Activated CD4-positive, alpha-beta memory T cell treated with anti-CD3 and anti-CD28 coated beads for 36 hours (primary cell): Measurements from ENCODE around the gene CZIB. TPM values are rescaled to one million over a fixed set of nuclear protein-coding genes. Genes with fewer than 3 reads are reported as not detected.
"Not testable (repeated sequence)": the region's sequence is repeated elsewhere in the genome, so short reads cannot be mapped to it uniquely, and the experiment has no call there.

ENCODE experiments used
- CTCF ChIA-PET: fragments of 350-600 bp; sonication (Branson Sonifier 250); formaldehyde crosslinking; loops from one replicate; lab custom pipeline; 2021; ENCODE audit warnings: antibody characterized with exemption, inconsistent platforms; lab: Charles Lee
- POLR2A ChIA-PET: fragments of 350-600 bp; sonication (Branson Sonifier 250); formaldehyde crosslinking; loops from one replicate; lab custom pipeline; 2021; ENCODE audit warnings: antibody characterized with exemption; lab: Charles Lee
- DNase-seq: peaks from one replicate; pipeline ENCODE4 v3.0.0-alpha.2; 2020
- H3K27ac Mint-ChIP-seq: one replicate; pipeline ENCODE4 v1.8.0; 2021; ENCODE audit warnings: mixed read lengths
- H3K27me3 Mint-ChIP-seq: one replicate; pipeline ENCODE4 v1.8.0; 2021; ENCODE audit warnings: mixed read lengths
- H3K36me3 Mint-ChIP-seq: one replicate; pipeline ENCODE4 v1.8.0; 2021; ENCODE audit warnings: mixed read lengths
- H3K4me1 Mint-ChIP-seq: one replicate; pipeline ENCODE4 v1.8.0; 2021; ENCODE audit warnings: low read depth, mixed read lengths
- H3K4me3 Mint-ChIP-seq: one replicate; pipeline ENCODE4 v1.8.0; 2021; ENCODE audit warnings: mild to moderate bottlenecking, mixed read lengths
- H3K9me3 Mint-ChIP-seq: one replicate; pipeline ENCODE4 v1.8.0; 2021; ENCODE audit warnings: mixed read lengths
- intact Hi-C: fragments of 100-400 bp; cut with micrococcal nuclease; formaldehyde crosslinking; loops from one replicate; pipeline ENCODE4 v1.15.1; 2023
- total RNA-seq, 2 experiments: library from RNA; stranded (reverse); gene quantifications; one replicate each; pipeline ENCODE4 v1.2.3, GENCODE V29; 2021

Gene CZIB
- total RNA-seq, 2 experiments from 2014 or later = 34.0 to 37.4 TPM

DNA sequence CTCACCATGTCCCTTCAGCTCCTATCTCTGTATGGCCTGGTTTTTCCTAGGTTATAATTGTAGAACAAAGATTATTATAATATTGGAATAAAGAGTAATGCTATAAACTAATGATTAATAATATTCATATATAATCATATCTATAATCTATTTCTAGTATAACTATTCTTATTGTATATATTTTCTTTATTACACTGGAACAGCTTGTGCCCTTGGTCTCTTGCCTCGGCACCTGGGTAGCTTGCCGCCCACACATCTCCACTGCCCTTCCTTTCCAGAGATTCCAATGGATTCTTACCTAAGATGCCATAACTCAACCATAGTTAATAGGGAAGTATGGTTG is 34.5 kb downstream of the CZIB start:
- H3K36me3 Mint-ChIP-seq, DNase-seq, H3K27ac Mint-ChIP-seq, H3K9me3 Mint-ChIP-seq, H3K4me3 Mint-ChIP-seq, H3K4me1 Mint-ChIP-seq, H3K27me3 Mint-ChIP-seq, POLR2A ChIA-PET: not testable (repeated sequence)
- CTCF ChIA-PET = interaction anchor here (0.7 to 1.8 kb wide), 9 partner anchors 8 to 484 kb away, joined by 3 to 16 read pairs (median 4); partner anchors contain the start of genes CPT2 and ZYG11A
- intact Hi-C loops = loop anchor here (2.0 to 10.0 kb wide), 2 partner anchors 171 to 483 kb away; no protein-coding TSS in a partner anchor

- Mint-ChIP-seq H3K27ac (no peak overlapping the region), H3K36me3 (no peaks in the 10 kb centered on the region), H3K9me3 (no peaks in the 10 kb centered on the region), H3K4me1 (no peaks in the 10 kb centered on the region), H3K4me3 (no peak overlapping the region), H3K27me3 (peaks cover 7% of the 10 kb centered on the region)
- DNase-seq = no peak
- CTCF ChIA-PET = interaction anchor here (0.7 to 4.7 kb wide), 15 partner anchors 9 to 340 kb away, joined by 3 to 40 read pairs (median 4); partner anchors contain the start of genes CPT2, CZIB and ECHDC2
- POLR2A ChIA-PET = no interaction called here
- intact Hi-C loops = loop anchor here (10.0 kb wide), 1 partner anchor 169 kb away; no protein-coding TSS in a partner anchor
Measured at GRCh38 chr1:53183095-53183990, 37.1 kb downstream of the CZIB start.

GRCh38 chr1:53182716-53183094 is 37.7 kb downstream of the CZIB start:
- Mint-ChIP-seq H3K27me3 (peaks cover 7% of the 10 kb centered on the region), H3K4me1 (no peaks in the 10 kb centered on the region), H3K36me3 (no peaks in the 10 kb centered on the region), H3K4me3 (no peak overlapping the region), H3K27ac (no peak overlapping the region), H3K9me3 (no peaks in the 10 kb centered on the region)
- POLR2A ChIA-PET = no interaction called here
- intact Hi-C loops = loop anchor here (1.0 to 10.0 kb wide), 2 partner anchors 168 to 277 kb away; no protein-coding TSS in a partner anchor
- DNase-seq = no peak
- CTCF ChIA-PET = interaction anchor here (0.7 to 4.7 kb wide), 17 partner anchors 8 to 339 kb away, joined by 3 to 40 read pairs (median 4); partner anchors contain the start of genes CPT2 and CZIB

- no peak overlapping the region for H3K4me3 Mint-ChIP-seq
- ChIA-PET CTCF (interaction anchor here (0.7 to 4.7 kb wide), 19 partner anchors 8 to 489 kb away, joined by 3 to 40 read pairs (median 4); partner anchors contain the start of gene CPT2), POLR2A (no interaction called here)
- H3K36me3 Mint-ChIP-seq = no peaks in the 10 kb centered on the region
- no peaks in the 10 kb centered on the region for H3K9me3 Mint-ChIP-seq
- intact Hi-C loops = loop anchor here (1.0 to 10.0 kb wide), 2 partner anchors 167 to 277 kb away; no protein-coding TSS in a partner anchor
- no peaks in the 10 kb centered on the region for H3K4me1 Mint-ChIP-seq
- peak; percentile 89 for DNase-seq
- H3K27ac Mint-ChIP-seq = no peak overlapping the region
- peaks cover 11% of the 10 kb centered on the region for H3K27me3 Mint-ChIP-seq
Measured at GRCh38 chr1:53182111-53182593, 38.3 kb downstream of the CZIB start.

DNA sequence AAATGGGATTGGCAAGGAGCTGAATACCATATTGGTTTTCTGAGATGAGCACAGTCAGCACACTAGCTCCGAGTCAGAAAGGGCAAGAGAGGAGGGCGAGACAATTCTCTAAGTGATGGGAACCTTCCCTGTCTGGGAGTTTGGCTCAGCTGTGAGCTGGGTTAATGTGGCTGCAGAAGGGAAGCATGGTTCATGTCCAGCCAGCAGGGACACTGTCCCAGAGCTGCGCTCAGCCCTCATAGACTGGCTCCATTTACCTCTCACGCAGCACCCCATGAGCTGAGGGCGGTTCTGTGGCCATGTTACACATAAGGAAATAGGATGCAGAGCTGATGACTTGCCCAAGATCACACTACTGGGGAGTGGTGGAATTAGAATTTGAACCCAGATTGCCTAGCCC is 39.5 kb downstream of the CZIB start:
- intact Hi-C loops = loop anchor here (10.0 kb wide), 1 partner anchor 166 kb away; no protein-coding TSS in a partner anchor
- no peak overlapping the region for H3K4me3 Mint-ChIP-seq
- POLR2A ChIA-PET = no interaction called here
- CTCF ChIA-PET = interaction anchor here (0.6 to 4.7 kb wide), 12 partner anchors 9 to 454 kb away, joined by 3 to 40 read pairs (median 3); partner anchors contain the start of genes CPT2 and ECHDC2
- H3K9me3 Mint-ChIP-seq = no peaks in the 10 kb centered on the region
- no peak for DNase-seq
- no peak overlapping the region for H3K27ac Mint-ChIP-seq
- no peaks in the 10 kb centered on the region for H3K36me3 Mint-ChIP-seq
- H3K4me1 Mint-ChIP-seq = no peaks in the 10 kb centered on the region
- peaks cover 13% of the 10 kb centered on the region for H3K27me3 Mint-ChIP-seq

GRCh38 chr1:53180226-53180625 is 40.2 kb downstream of the CZIB start:
- H3K27ac Mint-ChIP-seq = no peak overlapping the region
- no peaks in the 10 kb centered on the region for H3K36me3 Mint-ChIP-seq
- DNase-seq = no peak
- no peaks in the 10 kb centered on the region for H3K9me3 Mint-ChIP-seq
- POLR2A ChIA-PET = no interaction called here
- CTCF ChIA-PET = interaction anchor here (0.6 to 4.7 kb wide), 7 partner anchors 15 to 453 kb away, joined by 3 to 40 read pairs (median 3); partner anchors contain the start of genes CPT2 and ECHDC2
- H3K4me1 Mint-ChIP-seq = no peaks in the 10 kb centered on the region
- intact Hi-C loops = loop anchor here (10.0 kb wide), 1 partner anchor 165 kb away; no protein-coding TSS in a partner anchor
- peaks cover 18% of the 10 kb centered on the region for H3K27me3 Mint-ChIP-seq
- no peak overlapping the region for H3K4me3 Mint-ChIP-seq

GRCh38 chr1:53176452-53177208 is 43.8 kb downstream of the CZIB start:
- H3K9me3 Mint-ChIP-seq = no peaks in the 10 kb centered on the region
- peaks cover 29% of the 10 kb centered on the region for H3K27me3 Mint-ChIP-seq
- H3K4me1 Mint-ChIP-seq = peaks cover 4% of the 10 kb centered on the region
- H3K36me3 Mint-ChIP-seq = no peaks in the 10 kb centered on the region
- no peak overlapping the region for H3K27ac Mint-ChIP-seq
- no peak for DNase-seq
- H3K4me3 Mint-ChIP-seq = no peak overlapping the region
- CTCF ChIA-PET = interaction anchor here (2.2 kb wide), 1 partner anchor 9 kb away, joined by 7 read pairs; no protein-coding TSS in a partner anchor
- POLR2A ChIA-PET = no interaction called here
- intact Hi-C loops = no loop called here

- intact Hi-C loops = no loop called here
- H3K27ac Mint-ChIP-seq = no peak overlapping the region
- H3K4me1 Mint-ChIP-seq = peaks cover 4% of the 10 kb centered on the region
- POLR2A ChIA-PET = no interaction called here
- H3K9me3 Mint-ChIP-seq = no peaks in the 10 kb centered on the region
- H3K4me3 Mint-ChIP-seq = no peak overlapping the region
- H3K36me3 Mint-ChIP-seq = no peaks in the 10 kb centered on the region
- H3K27me3 Mint-ChIP-seq = peaks cover 24% of the 10 kb centered on the region
- DNase-seq = no peak
- CTCF ChIA-PET = interaction anchor here (2.2 kb wide), 1 partner anchor 11 kb away, joined by 7 read pairs; no protein-coding TSS in a partner anchor
Measured at GRCh38 chr1:53174971-53175913, 45.2 kb downstream of the CZIB start.

- no peak for DNase-seq
- intact Hi-C loops = no loop called here
- ChIA-PET POLR2A (no interaction called here), CTCF (no interaction called here)
- H3K4me1 Mint-ChIP-seq = peaks cover 4% of the 10 kb centered on the region
- no peaks in the 10 kb centered on the region for H3K36me3 Mint-ChIP-seq
- H3K27me3 Mint-ChIP-seq = peaks cover 22% of the 10 kb centered on the region
- no peaks in the 10 kb centered on the region for H3K9me3 Mint-ChIP-seq
- no peak overlapping the region for H3K27ac Mint-ChIP-seq
- no peak overlapping the region for H3K4me3 Mint-ChIP-seq
Measured at GRCh38 chr1:53172426-53173128, 47.9 kb downstream of the CZIB start.

DNA sequence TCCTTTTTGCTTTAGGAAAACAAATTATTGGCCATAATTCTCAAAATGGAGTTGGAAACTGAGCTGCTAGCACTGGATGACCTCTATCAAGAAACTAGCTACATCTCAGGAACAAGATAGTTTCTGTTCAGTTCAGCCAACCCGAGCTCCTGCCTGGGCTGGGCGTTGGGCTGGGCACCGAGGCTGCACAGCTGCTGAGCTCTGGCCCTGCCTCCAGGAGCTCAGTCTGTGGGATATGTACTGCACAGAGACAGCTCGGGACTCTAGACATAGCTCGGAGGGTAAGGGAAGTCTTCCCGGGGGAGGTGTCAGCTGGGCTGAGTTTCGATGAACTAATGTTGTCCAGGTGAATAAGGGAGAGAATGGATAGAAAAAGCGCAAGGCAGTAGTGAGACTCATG is 53.5 kb downstream of the CZIB start:
- no peak overlapping the region for H3K4me3 Mint-ChIP-seq
- peaks cover 11% of the 10 kb centered on the region for H3K27me3 Mint-ChIP-seq
- H3K36me3 Mint-ChIP-seq = no peaks in the 10 kb centered on the region
- intact Hi-C loops = no loop called here
- ChIA-PET POLR2A (interaction anchor here (0.6 kb wide), 1 partner anchor 215 kb away, joined by 3 read pairs; no protein-coding TSS in a partner anchor), CTCF (interaction anchor here (1.6 kb wide), 1 partner anchor 15 kb away, joined by 5 read pairs; no protein-coding TSS in a partner anchor)
- H3K9me3 Mint-ChIP-seq = no peaks in the 10 kb centered on the region
- no peak overlapping the region for H3K27ac Mint-ChIP-seq
- DNase-seq = no peak
- H3K4me1 Mint-ChIP-seq = no peaks in the 10 kb centered on the region
